Transverse colon (tissue), 3 donors: ENCODE measurements around the gene BPIFB4.

Experiments
- EP300 ChIP-seq: sonication (generic); formaldehyde crosslinking; IDR thresholded peaks from one replicate; pipeline ENCODE4 v1.6.1; 2017; ENCODE audit warnings: antibody characterized with exemption, low read depth
- POLR2A ChIP-seq: fragments of 450-650 bp; IDR thresholded peaks from one replicate; pipeline ENCODE4 v1.6.1; 2016; ENCODE audit warnings: antibody characterized with exemption, mild to moderate bottlenecking, moderate library complexity
- TF ChIP-seq, protein P1 (sequence below), 5 experiments: fragments of 200-600 bp in 3 of 5; fragments of 450-650 bp in 2 of 5; sonication (generic) in 3 of 5; IDR thresholded peaks; 1 replicate in 2 of 5; 2 replicates in 3 of 5; pipeline ENCODE4 v1.5.1; 2016 to 2017; ENCODE audit warnings: antibody characterized with exemption in 5 of 5, inconsistent platforms in 3 of 5, mild to moderate bottlenecking in 2 of 5, moderate library complexity in 1 of 5

DNA sequence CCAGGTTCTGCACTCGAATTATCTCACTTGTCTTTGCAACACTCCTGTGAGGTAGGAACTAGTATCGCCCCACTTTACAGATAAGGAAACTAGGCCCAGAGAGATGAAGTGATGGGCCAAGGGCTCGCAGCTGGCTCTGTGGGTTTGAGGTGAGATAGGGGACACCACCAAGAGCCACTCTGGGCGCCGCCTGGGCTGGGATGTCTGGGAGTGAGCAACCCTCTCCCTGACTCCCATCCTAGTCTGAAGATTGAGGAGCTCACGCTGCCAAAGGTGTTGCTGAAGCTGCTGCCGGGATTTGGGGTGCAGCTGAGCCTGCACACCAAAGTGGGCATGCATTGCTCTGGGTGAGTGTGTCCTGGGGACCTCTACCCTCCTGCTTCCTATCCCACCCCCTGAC is 20.3 kb upstream of the BPIFB4 start:
- TF ChIP-seq, protein P1, sequence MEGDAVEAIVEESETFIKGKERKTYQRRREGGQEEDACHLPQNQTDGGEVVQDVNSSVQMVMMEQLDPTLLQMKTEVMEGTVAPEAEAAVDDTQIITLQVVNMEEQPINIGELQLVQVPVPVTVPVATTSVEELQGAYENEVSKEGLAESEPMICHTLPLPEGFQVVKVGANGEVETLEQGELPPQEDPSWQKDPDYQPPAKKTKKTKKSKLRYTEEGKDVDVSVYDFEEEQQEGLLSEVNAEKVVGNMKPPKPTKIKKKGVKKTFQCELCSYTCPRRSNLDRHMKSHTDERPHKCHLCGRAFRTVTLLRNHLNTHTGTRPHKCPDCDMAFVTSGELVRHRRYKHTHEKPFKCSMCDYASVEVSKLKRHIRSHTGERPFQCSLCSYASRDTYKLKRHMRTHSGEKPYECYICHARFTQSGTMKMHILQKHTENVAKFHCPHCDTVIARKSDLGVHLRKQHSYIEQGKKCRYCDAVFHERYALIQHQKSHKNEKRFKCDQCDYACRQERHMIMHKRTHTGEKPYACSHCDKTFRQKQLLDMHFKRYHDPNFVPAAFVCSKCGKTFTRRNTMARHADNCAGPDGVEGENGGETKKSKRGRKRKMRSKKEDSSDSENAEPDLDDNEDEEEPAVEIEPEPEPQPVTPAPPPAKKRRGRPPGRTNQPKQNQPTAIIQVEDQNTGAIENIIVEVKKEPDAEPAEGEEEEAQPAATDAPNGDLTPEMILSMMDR (IDR thresholded peaks at IDR 0.05): no peak
- TF ChIP-seq POLR2A (no peak), EP300 (no peak)
